Mesendoderm (in vitro differentiated cells): ENCODE data around the gene DNM3.

Source experiments
- DNase-seq: peaks from one replicate; pipeline ENCODE4 v3.0.0; 2013
- H2AK5ac ChIP-seq: 2 replicates; pipeline ENCODE4 v1.6.1; 2013; ENCODE audit warnings: low read length, inconsistent platforms
- H2BK120ac ChIP-seq: 2 replicates; pipeline ENCODE4 v1.6.1; 2013; ENCODE audit warnings: low read depth, mild to moderate bottlenecking, low read length, moderate library complexity, mixed read lengths
- H2BK15ac ChIP-seq: replicated peaks from 2 replicates; pipeline ENCODE4 v1.6.1; 2013; ENCODE audit warnings: low read depth, mild to moderate bottlenecking, moderate library complexity
- H2BK5ac ChIP-seq: 2 replicates; pipeline ENCODE4 v1.6.1; 2013; ENCODE audit warnings: low read length, inconsistent platforms
- H3K18ac ChIP-seq: 2 replicates; pipeline ENCODE4 v1.6.1; 2013; ENCODE audit warnings: mild to moderate bottlenecking, low read length, mixed read lengths
- H3K23ac ChIP-seq: one replicate; pipeline ENCODE4 v1.6.1; 2013; ENCODE audit warnings: low read length
- H3K27ac ChIP-seq: 2 replicates; pipeline ENCODE4 v1.5.1; 2013; ENCODE audit warnings: low read depth, mild to moderate bottlenecking, inconsistent platforms, low read length, moderate library complexity
- H3K27me3 ChIP-seq: 2 replicates; pipeline ENCODE4 v1.6.1; 2013; ENCODE audit warnings: low read length, control low read depth, mild to moderate bottlenecking, inconsistent platforms; ENCODE audit not compliant: insufficient read depth, poor library complexity
- H3K36me3 ChIP-seq: 2 replicates; pipeline ENCODE4 v1.6.1; 2013; ENCODE audit warnings: low read length, inconsistent platforms; ENCODE audit not compliant: control insufficient read depth, insufficient read depth
- H3K4ac ChIP-seq: one replicate; pipeline ENCODE4 v1.6.1; 2013; ENCODE audit warnings: low read depth, mild to moderate bottlenecking, low read length, moderate library complexity
- H3K4me1 ChIP-seq: 2 replicates; pipeline ENCODE4 v1.6.1; 2013; ENCODE audit warnings: low read depth, low read length, inconsistent platforms; ENCODE audit not compliant: control insufficient read depth
- H3K4me2 ChIP-seq: 2 replicates; pipeline ENCODE4 v1.6.1; 2013; ENCODE audit warnings: low read length
- H3K4me3 ChIP-seq: 2 replicates; pipeline ENCODE4 v1.5.1; 2013; ENCODE audit warnings: mild to moderate bottlenecking, low read length
- H3K56ac ChIP-seq: one replicate; pipeline ENCODE4 v1.6.1; 2013; ENCODE audit warnings: low read length
- H3K79me1 ChIP-seq: 2 replicates; pipeline ENCODE4 v1.6.1; 2013; ENCODE audit warnings: low read length, inconsistent platforms
- H3K79me2 ChIP-seq: 2 replicates; pipeline ENCODE4 v1.6.1; 2013; ENCODE audit warnings: mild to moderate bottlenecking, low read length; ENCODE audit not compliant: control insufficient read depth, insufficient read depth
- H3K9ac ChIP-seq: 2 replicates; pipeline ENCODE4 v1.6.1; 2013; ENCODE audit warnings: low read length, inconsistent platforms
- H4K5ac ChIP-seq: one replicate; pipeline ENCODE4 v1.6.1; 2013; ENCODE audit warnings: low read length
- H4K8ac ChIP-seq: one replicate; pipeline ENCODE4 v1.6.1; 2013; ENCODE audit warnings: low read depth, mild to moderate bottlenecking, control low read depth, low read length, moderate library complexity
- WGBS: extraction: QIAGEN DNeasy Blood & Tissue Kit; methylation state at CpG from one replicate; pipeline ENCODE4 v1.1.7; 2013; ENCODE audit warnings: low lambda C conversion rate, missing lambda C conversion rate; ENCODE audit not compliant: insufficient coverage; ENCODE audit errors: extremely low coverage; 5-methylcytosine and 5-hydroxymethylcytosine counted together

Gene DNM3

GRCh38 chr1:171953835-171954234 is 112.5 kb downstream of the DNM3 start:
- no peak overlapping the region for H3K9ac ChIP-seq
- no peak overlapping the region for H4K8ac ChIP-seq
- no peaks in the 10 kb centered on the region for H3K79me1 ChIP-seq
- no peak overlapping the region for H3K4me2 ChIP-seq
- no peak overlapping the region for H3K4ac ChIP-seq
- H3K56ac ChIP-seq, result no peak overlapping the region
- H2BK5ac ChIP-seq, result no peak overlapping the region
- no peak overlapping the region for H2BK120ac ChIP-seq
- DNase-seq, result no peak
- H3K27ac ChIP-seq, result no peak overlapping the region
- H2BK15ac ChIP-seq, result no peak overlapping the region
- no peaks in the 10 kb centered on the region for H3K4me1 ChIP-seq
- H4K5ac ChIP-seq, result no peak overlapping the region
- H3K79me2 ChIP-seq, result no peaks in the 10 kb centered on the region
- H3K27me3 ChIP-seq, result no peaks in the 10 kb centered on the region
- WGBS, result no CpG with 5 or more reads among the region's 1 CpG
- no peak overlapping the region for H3K4me3 ChIP-seq
- H3K23ac ChIP-seq, result no peak overlapping the region
- H3K18ac ChIP-seq, result no peak overlapping the region
- H3K36me3 ChIP-seq, result no peaks in the 10 kb centered on the region
- no peak overlapping the region for H2AK5ac ChIP-seq

DNA sequence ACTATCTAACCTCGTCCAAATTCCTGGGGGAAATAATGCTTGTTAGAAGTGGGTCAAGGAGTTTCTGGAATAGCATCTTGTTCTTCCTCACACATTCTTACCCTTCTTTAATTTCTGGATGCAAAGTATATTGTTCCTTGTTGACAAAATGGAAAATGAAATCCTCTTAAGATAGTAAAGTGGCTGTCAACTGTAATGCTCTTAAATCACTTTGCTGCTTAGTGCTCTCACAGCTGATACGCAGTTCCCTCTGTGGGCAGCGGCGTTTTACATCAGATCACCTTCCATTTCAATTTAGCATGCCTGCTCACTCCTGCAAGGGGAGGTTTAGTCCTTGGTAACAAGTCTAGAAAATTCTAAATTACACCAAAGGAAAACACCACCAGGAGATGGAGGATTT is 113.1 kb downstream of the DNM3 start:
- Histone ChIP-seq H2BK120ac (no peak overlapping the region), H3K27ac (no peak overlapping the region), H2BK5ac (no peak overlapping the region), H3K79me1 (no peaks in the 10 kb centered on the region), H3K79me2 (no peaks in the 10 kb centered on the region), H4K8ac (no peak overlapping the region), H3K23ac (no peak overlapping the region), H3K18ac (no peak overlapping the region), H3K4me3 (no peak overlapping the region), H2AK5ac (no peak overlapping the region), H3K56ac (no peak overlapping the region), H3K4ac (no peak overlapping the region), H2BK15ac (no peak overlapping the region), H3K27me3 (no peaks in the 10 kb centered on the region), H3K4me2 (no peak overlapping the region), H3K4me1 (no peaks in the 10 kb centered on the region), H3K9ac (no peak overlapping the region), H4K5ac (no peak overlapping the region), H3K36me3 (no peaks in the 10 kb centered on the region)
- WGBS, result no CpG with 5 or more reads among the region's 4 CpGs
- no peak for DNase-seq

DNA sequence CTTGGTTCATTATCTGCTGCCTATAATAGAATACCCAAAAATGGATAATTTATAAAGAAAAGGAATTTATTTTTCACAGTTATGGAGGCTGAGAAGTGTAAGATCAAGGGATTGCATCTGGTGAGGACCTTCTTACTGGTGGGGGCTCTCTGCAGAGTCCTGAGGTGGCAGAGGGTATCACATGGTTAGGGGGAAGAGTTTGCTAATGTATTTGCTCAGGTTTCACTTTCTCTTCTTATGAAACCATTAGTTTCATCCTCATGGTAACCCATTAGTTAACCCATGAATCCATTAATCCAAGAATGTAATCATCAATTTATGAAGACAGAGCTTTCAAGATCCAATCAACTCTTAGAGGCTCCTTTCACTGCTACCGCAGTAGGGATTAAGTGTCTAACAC is 120.6 kb downstream of the DNM3 start:
- Histone ChIP-seq H2BK120ac (no peak overlapping the region), H3K27ac (no peak overlapping the region), H3K4me1 (no peaks in the 10 kb centered on the region), H3K56ac (no peak overlapping the region), H3K4me3 (no peak overlapping the region), H3K23ac (no peak overlapping the region), H2BK15ac (no peak overlapping the region), H2AK5ac (no peak overlapping the region), H3K36me3 (no peaks in the 10 kb centered on the region), H3K9ac (no peak overlapping the region), H3K4me2 (no peak overlapping the region), H3K27me3 (no peaks in the 10 kb centered on the region), H3K79me2 (no peaks in the 10 kb centered on the region), H3K79me1 (no peaks in the 10 kb centered on the region), H4K5ac (no peak overlapping the region), H4K8ac (no peak overlapping the region), H3K18ac (no peak overlapping the region), H3K4ac (no peak overlapping the region), H2BK5ac (no peak overlapping the region)
- no CpG with 5 or more reads among the region's 1 CpG for WGBS
- no peak for DNase-seq

GRCh38 chr1:171963762-171964161 is 122.5 kb downstream of the DNM3 start:
- Histone ChIP-seq H2BK5ac (no peak overlapping the region), H3K79me1 (no peaks in the 10 kb centered on the region), H2BK120ac (no peak overlapping the region), H3K4ac (no peak overlapping the region), H3K79me2 (no peaks in the 10 kb centered on the region), H3K56ac (no peak overlapping the region), H4K5ac (no peak overlapping the region), H3K4me1 (no peaks in the 10 kb centered on the region), H3K23ac (no peak overlapping the region), H4K8ac (no peak overlapping the region), H3K4me2 (no peak overlapping the region), H3K27me3 (no peaks in the 10 kb centered on the region), H2BK15ac (no peak overlapping the region), H3K4me3 (no peak overlapping the region), H2AK5ac (no peak overlapping the region), H3K18ac (no peak overlapping the region), H3K36me3 (no peaks in the 10 kb centered on the region), H3K27ac (no peak overlapping the region), H3K9ac (no peak overlapping the region)
- no CpG with 5 or more reads among the region's 1 CpG for WGBS
- DNase-seq, result peak; percentile 19

- Histone ChIP-seq H3K27ac (no peak overlapping the region), H3K27me3 (no peaks in the 10 kb centered on the region), H4K5ac (no peak overlapping the region), H2AK5ac (no peak overlapping the region), H3K23ac (no peak overlapping the region), H2BK15ac (no peak overlapping the region), H3K4ac (no peak overlapping the region), H3K56ac (no peak overlapping the region), H3K4me2 (no peak overlapping the region), H3K18ac (no peak overlapping the region), H3K36me3 (no peaks in the 10 kb centered on the region), H2BK5ac (no peak overlapping the region), H3K79me2 (no peaks in the 10 kb centered on the region), H4K8ac (no peak overlapping the region), H3K9ac (no peak overlapping the region), H2BK120ac (no peak overlapping the region), H3K79me1 (no peaks in the 10 kb centered on the region), H3K4me3 (no peak overlapping the region), H3K4me1 (no peaks in the 10 kb centered on the region)
- no CpG with 5 or more reads among the region's 2 CpGs for WGBS
- no peak for DNase-seq
Measured at GRCh38 chr1:171965777-171966176, 124.5 kb downstream of the DNM3 start.

DNA sequence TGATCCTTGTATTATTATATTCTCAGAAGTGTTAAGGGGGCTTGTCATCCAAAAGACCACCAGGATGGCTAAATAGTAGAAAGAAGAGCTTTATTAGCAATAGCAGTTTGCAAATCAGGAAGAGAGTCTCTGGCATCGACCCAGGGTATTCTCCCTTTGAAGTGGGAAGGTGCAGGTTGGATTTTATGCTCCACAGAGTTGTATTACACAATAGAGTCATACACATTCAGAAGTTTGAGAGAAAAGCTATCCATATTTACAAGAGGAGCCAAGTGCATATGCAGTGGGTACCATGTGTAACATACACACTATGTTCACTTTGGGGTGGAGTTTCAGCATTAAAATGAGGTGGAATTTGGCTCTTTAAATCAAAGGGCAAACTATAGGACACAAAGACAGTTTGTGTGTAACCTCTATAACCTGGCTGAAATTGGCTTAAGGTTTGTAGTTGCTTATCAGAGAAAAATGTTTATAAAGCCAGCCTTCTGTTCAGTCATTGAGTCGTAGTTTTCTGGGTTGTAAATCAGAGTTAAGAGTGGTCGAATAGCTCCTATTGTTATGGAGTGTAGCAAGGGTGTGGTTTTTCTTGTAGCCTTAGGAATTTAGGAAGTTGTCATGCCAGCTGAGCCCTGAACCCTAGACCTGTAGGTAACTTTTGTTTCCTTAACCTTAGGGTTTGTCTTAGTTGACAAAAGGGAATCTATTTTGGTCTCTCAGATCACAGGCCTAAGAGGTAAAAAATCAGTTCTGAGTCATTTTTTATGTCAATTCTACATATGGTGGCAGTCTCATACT is 125.3 kb downstream of the DNM3 start:
- no CpG with 5 or more reads among the region's 3 CpGs for WGBS
- H4K5ac ChIP-seq, result no peak overlapping the region
- no peaks in the 10 kb centered on the region for H3K79me1 ChIP-seq
- peak; percentile 23 for DNase-seq
- no peak overlapping the region for H3K18ac ChIP-seq
- peak overlapping the region; percentile 4 for H3K56ac ChIP-seq
- no peaks in the 10 kb centered on the region for H3K4me1 ChIP-seq
- H2BK15ac ChIP-seq, result no peak overlapping the region
- H2AK5ac ChIP-seq, result no peak overlapping the region
- H3K4me3 ChIP-seq, result no peak overlapping the region
- no peak overlapping the region for H3K9ac ChIP-seq
- H3K27me3 ChIP-seq, result no peaks in the 10 kb centered on the region
- H3K4ac ChIP-seq, result no peak overlapping the region
- H2BK5ac ChIP-seq, result no peak overlapping the region
- H3K27ac ChIP-seq, result no peak overlapping the region
- H3K79me2 ChIP-seq, result no peaks in the 10 kb centered on the region
- H3K36me3 ChIP-seq, result no peaks in the 10 kb centered on the region
- H2BK120ac ChIP-seq, result no peak overlapping the region
- H3K23ac ChIP-seq, result no peak overlapping the region
- H3K4me2 ChIP-seq, result no peak overlapping the region
- no peak overlapping the region for H4K8ac ChIP-seq
